ENCODE data around the gene PLCH1.

The PLCH1 gene, protein sequence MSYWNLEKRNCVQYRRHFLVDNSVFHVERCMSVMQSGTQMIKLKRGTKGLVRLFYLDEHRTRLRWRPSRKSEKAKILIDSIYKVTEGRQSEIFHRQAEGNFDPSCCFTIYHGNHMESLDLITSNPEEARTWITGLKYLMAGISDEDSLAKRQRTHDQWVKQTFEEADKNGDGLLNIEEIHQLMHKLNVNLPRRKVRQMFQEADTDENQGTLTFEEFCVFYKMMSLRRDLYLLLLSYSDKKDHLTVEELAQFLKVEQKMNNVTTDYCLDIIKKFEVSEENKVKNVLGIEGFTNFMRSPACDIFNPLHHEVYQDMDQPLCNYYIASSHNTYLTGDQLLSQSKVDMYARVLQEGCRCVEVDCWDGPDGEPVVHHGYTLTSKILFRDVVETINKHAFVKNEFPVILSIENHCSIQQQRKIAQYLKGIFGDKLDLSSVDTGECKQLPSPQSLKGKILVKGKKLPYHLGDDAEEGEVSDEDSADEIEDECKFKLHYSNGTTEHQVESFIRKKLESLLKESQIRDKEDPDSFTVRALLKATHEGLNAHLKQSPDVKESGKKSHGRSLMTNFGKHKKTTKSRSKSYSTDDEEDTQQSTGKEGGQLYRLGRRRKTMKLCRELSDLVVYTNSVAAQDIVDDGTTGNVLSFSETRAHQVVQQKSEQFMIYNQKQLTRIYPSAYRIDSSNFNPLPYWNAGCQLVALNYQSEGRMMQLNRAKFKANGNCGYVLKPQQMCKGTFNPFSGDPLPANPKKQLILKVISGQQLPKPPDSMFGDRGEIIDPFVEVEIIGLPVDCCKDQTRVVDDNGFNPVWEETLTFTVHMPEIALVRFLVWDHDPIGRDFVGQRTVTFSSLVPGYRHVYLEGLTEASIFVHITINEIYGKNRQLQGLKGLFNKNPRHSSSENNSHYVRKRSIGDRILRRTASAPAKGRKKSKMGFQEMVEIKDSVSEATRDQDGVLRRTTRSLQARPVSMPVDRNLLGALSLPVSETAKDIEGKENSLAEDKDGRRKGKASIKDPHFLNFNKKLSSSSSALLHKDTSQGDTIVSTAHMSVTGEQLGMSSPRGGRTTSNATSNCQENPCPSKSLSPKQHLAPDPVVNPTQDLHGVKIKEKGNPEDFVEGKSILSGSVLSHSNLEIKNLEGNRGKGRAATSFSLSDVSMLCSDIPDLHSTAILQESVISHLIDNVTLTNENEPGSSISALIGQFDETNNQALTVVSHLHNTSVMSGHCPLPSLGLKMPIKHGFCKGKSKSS (N-terminal part only)
- total RNA-seq: 0.13 to 0.15 reads per million in 2 donors

DNA sequence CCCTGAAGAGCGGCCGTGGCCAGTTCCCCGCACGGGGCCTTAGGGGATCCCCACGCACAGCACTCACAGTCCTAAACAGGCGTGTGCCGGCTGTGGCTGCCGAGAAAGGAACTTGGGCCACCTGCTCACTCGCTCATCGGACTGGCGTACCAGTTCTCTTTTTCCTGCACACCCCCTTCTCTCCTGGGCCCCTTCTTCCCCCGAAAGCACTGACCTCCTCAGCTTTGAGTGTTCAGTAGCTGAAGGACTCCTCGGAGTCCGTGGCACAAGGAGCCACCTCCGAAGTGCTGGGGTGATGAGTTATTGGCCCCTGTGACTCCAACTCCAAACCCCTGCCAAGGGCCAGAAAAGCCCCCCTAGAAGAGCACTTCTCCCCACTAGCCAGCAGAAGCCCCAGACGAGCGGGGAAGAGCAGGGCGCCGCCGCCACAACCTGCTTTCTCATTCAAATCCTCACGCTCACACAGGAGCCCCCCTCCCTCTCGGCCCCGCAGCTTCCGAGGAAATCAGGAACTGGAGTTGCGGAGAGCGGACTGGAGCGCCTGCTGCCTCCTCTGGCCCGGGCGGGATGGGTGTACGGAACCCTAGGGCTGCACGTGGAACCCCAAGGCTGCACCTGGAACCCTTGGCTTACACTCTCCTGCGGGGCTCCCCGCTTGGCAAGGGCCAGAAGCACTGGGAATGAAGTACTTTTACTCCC is at the start of gene PLCH1:
Gene PLCH1, minus strand, starts transcription at position 446 of the 699 bp plus-strand sequence. CDS start 40,847 bp downstream, outside the sequence.
- peak; percentile 8 for DNase-seq

DNA sequence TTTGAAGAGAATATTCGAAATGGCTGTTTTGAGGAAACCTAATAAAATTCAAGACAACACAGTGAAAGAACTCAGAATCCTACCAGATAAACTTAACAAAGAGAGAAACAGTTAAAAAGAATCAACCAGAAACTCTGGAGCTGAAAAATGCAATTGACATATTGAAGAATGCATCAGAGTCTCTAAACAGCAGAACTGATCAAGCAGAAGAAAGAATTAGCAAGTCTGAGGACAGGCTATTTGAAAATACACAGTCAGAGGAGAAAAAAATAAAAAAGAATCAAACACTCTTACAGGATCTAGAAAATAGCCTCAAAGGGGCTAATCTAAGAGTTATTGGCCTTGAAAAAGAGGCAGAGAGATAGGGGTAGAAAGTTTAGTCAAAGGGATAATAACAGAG is 47.7 kb upstream of the PLCH1 start:
- DNase-seq: no peak

DNA sequence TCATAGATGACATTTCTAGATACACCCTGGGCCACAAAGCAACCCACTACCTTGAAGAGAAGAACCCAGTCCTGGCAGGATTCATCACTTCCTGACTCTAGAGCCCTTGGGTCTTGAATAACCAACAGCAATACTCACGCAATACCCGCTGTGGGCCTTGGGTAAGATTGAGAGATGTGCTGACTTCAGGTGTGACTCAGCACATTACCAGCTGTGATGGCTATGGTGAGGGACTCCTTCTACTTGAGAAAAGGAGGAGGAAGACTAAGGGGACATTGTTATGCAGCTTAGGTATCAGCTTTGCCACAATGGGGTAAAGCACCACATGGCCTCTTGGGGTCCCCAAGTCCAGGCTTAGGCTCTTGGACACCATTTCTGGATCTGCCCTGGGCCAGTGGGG is 46.3 kb upstream of the PLCH1 start:
- DNase-seq: no peak

DNA sequence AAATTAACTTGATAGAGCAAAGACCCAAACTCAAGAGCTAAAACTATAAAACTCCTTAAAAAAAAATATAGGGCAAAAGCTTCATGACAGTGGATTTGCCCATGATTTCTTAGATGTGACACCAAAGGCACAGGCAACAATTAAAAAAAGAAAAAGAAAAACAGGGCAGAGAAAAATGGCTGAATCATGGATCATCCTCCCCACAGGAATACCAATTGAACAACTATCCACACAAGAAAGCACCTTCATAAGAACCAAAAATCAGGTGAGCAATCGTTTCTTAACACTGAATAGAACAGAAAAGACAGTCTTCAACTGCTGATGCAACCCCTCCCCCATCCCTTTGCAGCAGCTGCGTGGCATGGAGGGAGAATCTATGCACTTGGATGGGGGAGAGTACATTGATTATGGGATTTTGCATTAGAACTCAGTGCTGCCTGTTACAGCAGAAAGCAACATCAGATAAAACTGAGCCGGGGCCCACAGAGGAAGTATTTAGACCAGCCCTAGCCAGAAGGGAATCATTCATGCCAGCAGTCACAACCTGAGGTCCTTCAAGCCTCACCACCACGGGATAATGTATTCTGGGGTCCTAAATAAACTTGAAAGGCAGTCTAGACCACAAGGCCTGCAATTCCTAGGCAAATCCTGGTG is 45.5 kb upstream of the PLCH1 start:
- DNase-seq: no peak

DNA sequence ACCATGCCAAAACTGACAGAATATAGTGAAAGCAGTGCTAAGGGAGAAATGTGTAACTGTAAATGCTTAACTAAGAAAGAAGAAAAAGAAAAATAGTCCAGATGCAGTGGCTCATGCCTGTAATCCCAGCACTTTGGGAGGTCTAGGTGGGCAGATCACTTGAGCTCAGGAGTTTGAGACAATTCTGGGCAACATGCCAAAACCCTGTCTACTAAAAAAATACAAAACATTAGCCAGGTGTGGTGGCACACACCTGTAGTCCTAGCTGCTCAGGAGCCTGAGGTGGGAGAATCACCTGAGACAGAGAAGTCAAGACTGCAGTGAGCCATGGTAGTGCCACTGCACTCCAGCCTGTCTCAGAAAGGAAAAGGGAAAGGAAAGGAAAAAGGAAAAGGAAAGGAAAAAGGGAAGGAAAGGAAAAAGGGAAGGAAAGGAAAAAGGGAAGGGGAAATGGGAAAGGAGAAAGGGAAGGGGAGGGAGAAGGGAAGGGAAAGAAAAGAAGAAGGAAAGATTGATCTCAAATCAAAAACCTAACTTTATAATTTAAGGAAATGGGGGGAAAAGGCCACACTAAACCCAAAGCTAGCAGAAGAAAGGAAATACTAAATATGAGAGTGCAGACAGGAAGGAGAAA is 40.9 kb upstream of the PLCH1 start:
- DNase-seq: no peak

DNA sequence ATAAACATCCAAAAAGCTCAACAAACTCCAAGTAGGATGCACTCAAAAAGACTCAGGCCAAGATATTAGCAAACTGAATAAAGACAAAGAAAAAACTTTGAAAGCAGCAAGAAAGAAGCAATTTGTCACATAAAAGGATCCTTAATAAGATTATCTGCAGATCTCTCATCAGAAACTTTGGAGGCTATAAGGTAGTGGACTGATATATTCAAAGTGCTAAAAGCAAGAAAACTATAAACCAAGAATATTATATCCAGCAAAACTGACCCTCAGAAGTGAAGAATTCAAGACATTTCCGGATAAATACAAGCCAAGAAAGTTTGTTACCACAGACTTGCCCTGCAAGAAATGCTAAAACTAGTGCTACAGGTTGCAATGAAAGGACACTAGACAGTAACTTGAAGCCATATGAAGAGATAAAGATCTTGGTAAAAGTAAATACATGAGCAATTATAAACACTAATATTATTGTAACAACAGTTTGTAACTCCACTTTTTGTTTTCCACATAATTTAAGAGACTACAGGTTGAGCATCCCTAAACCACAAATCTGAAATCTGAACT is 37.6 kb upstream of the PLCH1 start:
- DNase-seq: no peak

DNA sequence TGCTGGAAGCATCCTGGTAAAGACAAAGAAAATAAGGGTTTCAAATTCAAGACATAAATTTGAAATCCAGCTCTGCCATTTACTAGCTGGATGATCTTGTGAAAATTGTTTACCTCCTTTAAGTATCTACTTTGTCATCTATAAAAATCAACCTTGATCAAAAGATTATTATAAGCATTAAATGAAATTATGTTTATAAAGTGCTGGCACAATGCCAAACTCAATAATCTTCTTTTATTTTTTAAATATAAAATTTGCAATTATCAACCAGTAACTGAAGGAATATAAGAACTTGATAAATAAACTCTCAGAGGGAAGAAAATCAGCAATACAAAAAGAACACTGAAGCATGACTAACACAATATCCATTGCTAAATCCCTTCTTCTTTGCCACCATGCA is 35.4 kb upstream of the PLCH1 start:
- no peak for DNase-seq

DNA sequence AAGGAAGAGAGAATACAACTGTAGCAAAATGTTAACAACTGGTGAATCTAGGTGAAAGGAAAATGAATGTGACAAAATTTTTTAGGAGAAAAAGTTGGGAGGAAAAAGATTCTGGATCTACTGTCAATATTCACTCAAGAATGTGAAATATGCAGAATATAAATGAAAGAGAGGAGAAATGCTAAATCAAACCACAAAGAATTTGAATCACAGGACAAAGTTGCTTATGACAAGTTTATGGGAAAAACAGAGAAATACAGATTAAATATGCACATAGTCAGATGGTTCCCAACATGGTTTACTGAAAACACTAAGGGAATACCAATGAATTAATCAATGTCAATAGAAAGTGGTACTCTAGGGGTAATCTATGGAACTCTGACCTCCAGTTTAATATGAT is 33.6 kb upstream of the PLCH1 start:
- DNase-seq: no peak

DNA sequence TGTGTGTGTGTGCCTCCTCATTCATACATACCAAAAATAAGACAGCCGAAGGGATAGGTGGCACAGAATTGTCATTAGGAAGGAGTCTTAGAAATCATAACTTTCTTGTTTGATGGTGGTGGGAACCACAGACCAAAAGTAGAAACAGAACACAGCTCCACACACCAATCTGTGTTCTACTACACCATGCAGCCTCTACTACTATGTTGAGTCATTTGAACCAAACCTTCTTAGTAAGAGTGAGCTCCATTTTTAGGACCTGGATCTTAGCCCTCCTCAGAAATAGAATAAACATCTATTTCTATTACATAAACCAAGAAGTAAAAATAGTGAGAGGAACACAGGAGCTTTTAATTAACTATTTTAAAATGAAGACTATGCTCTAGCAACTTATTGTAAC is 27.9 kb upstream of the PLCH1 start:
- DNase-seq: no peak

DNA sequence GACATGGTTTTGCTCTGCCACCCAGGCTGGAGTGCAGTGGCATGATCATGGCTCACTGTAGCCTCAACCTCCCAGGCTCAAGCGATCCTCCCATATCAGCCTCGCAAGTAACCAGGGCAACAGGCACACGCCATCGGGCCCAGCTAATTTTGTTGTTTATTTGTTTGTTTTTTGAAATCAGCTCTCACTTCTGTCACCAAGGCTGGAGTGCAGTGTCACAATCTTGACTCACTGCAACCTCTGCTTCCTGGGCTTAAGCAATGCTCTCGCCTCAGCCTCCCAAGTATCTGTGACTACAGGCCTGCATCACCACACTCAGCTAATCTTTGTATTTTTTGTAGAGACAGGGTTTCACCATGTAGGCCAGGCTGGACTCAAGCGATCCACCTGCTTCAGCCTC is 26.3 kb upstream of the PLCH1 start:
- no peak for DNase-seq

DNA sequence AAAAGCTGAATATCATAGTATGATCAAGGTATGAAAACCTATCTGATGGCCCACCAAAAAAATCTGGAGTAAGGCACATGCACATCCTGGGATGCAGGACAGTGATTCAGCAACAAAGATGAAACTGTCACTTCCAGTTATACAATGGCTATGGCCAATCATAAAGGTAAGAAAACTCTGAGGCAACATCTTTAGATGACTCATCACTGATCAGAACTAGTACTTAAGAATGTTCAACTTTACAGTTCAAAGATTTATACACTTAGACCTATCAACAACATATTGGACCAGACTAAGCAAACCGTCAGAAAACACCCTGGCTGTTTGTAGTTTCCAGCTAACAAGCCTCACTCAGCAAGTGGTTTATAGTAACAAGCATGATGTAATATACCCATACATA is 21.3 kb upstream of the PLCH1 start:
- DNase-seq: no peak

DNA sequence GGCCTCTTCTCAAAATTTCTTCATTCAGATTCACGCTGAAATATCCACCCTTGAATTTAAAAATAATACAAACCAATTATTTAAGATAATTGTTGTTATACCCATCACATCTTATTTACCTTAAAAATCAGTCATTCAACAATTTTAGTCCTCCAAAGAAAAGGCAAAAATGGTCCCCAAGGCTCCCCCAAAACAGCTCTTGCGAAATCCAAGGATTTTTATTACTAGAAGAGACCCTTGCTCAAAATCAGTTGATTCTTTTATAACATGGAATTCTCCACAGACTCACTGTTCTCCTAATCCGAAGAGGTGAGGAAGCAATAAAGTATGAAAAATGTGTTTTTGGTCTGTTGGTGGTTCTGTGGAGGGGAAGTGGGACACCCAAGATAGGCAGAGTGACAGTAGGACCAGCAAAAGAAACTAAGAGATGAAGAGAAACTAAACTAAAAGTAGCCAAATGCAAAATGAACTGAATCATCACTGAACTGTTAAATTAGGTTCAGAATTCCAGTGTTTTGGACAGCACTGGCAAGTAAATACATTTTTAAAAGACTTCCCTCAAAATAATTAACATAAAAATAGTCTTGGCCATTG is 19.1 kb upstream of the PLCH1 start:
- no peak for DNase-seq

DNA sequence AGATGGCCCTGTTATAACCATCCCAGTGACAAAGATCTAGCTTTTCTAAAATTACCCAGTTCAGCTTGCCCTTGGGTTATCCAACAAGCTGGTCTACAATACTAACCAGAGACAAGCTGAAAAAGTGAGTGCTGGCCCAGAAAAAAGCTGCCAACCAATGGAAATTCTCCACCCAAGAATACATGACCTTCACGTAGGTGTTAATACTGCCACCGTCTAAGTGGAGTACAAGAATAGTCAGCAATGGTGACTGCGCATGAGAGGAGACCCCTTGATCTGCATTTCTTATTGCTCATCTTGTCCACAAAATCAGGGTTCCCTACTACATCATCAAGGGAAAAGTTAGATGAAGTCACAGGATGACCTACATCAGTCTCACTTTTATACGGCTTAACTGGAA is 15.8 kb upstream of the PLCH1 start:
- DNase-seq: no peak

DNA sequence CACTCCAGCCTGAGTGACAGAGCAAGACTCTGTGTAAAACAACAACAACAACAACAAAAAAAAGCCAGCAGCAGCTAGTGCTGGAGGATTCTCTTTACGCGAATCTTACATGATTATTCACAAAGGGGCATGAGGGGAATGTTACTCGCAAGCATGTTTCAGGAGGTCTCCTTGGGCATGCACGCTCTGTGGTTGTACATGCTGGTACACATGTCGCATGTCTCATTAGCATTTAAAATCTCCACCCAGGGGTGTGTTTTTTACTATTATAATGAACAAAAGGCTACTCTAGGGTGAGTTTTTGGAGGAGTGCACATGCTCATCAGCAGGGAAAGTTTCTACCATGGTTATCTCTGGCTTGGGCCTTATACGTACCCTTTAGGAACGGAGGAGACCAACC is 12.7 kb upstream of the PLCH1 start:
- no peak for DNase-seq

DNA sequence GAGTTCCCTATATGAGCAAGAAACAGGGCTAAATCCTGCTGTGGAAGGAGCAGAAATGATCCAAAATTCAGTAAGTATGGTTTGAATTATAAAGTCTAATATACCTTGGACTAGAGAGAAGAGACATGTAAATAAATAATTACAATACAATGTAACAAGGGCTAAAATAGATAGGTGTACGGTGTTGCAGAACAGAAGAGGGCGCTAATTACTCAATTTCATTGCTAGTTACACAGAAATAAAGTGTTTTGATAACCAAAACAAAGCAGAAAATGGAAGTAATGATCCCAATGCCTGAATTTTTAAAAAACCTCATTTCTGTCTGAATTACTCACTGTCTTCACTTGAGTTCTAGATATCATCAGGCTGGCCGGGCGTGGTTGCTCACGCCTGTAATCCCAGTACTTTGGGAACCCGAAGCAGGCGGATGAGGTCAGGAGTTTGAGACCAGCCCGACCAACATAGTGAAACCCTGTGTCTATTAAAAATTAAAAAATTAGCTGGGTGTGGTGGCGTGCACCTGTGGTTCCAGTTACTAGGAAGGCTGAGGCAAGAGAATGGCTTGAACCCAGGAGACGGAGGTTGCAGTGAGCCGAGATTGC is 8.3 kb upstream of the PLCH1 start:
- no peak for DNase-seq

DNA sequence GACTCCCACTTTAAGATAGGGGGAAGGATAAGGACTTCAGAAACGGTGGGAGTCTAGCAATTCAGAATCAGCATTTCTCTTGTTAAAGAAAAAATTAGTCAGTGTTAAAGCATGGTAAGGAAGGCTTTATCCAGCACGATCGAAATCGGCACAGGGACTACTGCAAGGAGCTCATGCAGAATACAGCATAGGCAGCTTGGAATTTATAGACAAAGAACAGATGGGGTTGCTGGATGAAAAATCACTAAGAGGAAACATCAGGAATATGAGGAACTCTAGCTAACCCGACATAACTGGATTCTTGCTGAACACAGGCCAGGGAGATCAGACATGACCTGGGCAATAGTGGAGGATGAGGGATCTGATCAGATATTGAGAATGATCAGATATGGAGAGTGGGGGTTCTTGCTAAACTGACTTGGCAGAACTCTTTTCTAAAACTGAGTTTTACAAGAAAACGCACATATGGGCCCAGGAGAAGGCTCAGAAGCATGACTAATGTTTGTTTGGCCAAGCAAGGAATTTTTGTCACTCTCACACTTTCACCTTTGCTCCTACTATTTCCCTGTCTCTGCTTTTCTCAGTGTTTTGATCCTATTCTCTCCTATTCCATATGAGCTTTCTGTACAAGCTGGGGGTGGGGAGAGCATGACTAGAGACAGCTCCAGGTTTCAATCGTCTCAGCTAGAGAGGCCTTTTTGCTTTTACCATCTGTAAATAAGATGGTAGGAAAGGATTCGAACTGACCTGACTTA is 3.9 kb upstream of the PLCH1 start:
- DNase-seq: no peak

DNA sequence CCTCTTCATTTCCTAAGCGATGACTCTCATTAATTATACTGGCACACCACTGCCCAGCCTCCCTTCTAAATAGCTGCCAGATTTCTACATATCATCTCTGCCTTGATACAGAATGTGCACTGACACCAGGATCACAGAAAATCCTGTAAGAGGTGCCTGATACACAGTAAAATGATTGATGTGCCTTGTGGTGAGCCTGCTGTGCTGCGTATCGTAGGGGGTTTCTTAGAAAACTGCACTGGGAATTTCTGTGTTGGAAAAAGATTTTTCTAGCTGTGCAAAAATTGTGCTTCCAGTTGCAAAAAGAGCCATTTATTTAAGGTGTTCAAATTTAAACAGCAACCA is 3.0 kb upstream of the PLCH1 start:
- no peak for DNase-seq

DNA sequence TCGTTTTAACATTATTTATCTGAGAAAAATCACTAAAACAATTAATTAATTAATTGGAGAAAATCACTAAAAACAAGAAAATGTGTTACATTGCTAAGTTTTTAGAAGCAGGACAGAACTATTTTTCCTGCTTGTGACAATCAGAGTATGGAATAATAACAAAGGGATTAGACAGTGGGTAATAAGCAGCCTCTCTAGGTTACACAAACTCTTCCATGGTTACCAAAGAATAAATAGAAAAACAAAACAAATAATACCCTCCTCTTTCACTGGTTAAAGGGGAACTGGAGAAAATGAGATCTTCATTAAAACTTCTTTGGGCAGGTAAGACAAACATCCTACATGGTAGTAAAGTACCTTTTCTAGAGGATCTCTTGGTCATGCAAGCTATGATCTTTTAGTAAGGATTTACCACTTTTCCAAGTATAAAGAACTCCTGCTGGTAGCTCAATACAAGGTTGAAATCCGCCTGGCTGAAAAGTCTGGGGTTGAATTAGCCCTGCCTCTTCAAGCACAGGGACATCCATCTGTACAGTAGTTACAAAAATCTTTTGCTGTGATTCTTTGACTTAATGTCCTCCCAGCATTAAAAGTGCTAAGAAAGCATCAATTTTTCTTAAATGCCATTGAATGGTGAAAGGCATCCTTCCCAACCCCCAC is 2.5 kb upstream of the PLCH1 start:
- no peak for DNase-seq

DNA sequence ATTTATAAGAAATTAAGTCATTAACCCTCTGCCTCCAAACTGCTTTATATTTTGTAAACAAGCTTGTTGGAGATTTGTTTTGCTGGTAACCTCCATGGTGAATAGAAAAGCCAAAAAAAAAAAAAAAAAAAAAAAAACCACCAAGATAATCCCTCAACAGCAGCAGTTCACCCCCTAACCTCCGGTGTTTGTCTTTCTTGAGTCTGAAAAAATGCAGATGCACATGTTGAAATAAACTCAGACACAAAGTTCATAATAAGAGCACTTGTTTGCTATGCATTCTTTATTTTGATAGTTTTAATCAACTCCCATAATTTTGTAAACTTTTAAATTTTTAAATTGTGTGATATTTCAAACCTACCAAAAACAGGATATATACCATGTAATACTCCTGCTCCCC is 1.8 kb upstream of the PLCH1 start:
- no peak for DNase-seq
